K562 (cell line): Measurements from ENCODE around the gene PPHLN1. TPM values are rescaled to one million over a fixed set of nuclear protein-coding genes. Genes with fewer than 3 reads are reported as not detected.
A peak's percentile ranks its signal among the peaks of the same experiment; 100 is the strongest.

Experiments
- BACH1 ChIP-seq: fragments of 200-800 bp; sonication (Bioruptor generic); IDR thresholded peaks from 2 replicates; pipeline ENCODE4 v1.6.1; 2016; ENCODE audit warnings: missing genetic modification characterization, missing compliant biosample characterization
- CBX8 ChIP-seq: fragments of 200-600 bp; sonication (generic); IDR thresholded peaks from 2 replicates; pipeline ENCODE4 v1.6.1; 2012; ENCODE audit warnings: borderline replicate concordance, mixed run types, low read depth, mild to moderate bottlenecking, moderate library complexity, mixed read lengths, low read length, control low read depth, inconsistent platforms; ENCODE audit not compliant: poor library complexity, severe bottlenecking; ENCODE audit errors: extremely low read depth
- CREM ChIP-seq: IDR thresholded peaks from 2 replicates; pipeline ENCODE4 v1.6.1; 2014; ENCODE audit warnings: antibody characterized with exemption, low read depth
- MCM2 ChIP-seq: fragments of 450-650 bp; IDR thresholded peaks from 2 replicates; pipeline ENCODE4 v1.6.1; 2017; ENCODE audit warnings: low read depth, mild to moderate bottlenecking
- NFIX ChIP-seq: fragments of 250-450 bp; sonication (Bioruptor Pico); IDR thresholded peaks from 2 replicates; pipeline ENCODE4 v1.4.0; 2020; ENCODE audit warnings: low read depth, mild to moderate bottlenecking, moderate library complexity
- POLR2B ChIP-seq: fragments of 450-650 bp; IDR thresholded peaks from 2 replicates; pipeline ENCODE4 v1.6.1; 2018; ENCODE audit warnings: low read depth; ENCODE audit not compliant: partially characterized antibody
- SAFB2 ChIP-seq: fragments of 200-400 bp; formaldehyde crosslinking; IDR thresholded peaks from 2 replicates; pipeline ENCODE4 v1.6.1; 2018; ENCODE audit warnings: borderline replicate concordance, low read length, low read depth, moderate library complexity; ENCODE audit not compliant: severe bottlenecking
- SMAD2 ChIP-seq: fragments of 150-350 bp; IDR thresholded peaks from 2 replicates; pipeline ENCODE4 v1.6.1; 2014; ENCODE audit warnings: low read depth, mild to moderate bottlenecking, low read length
- SRSF1 ChIP-seq: fragments of 200-400 bp; formaldehyde crosslinking; IDR thresholded peaks from 2 replicates; pipeline ENCODE4 v1.6.1; 2017; ENCODE audit warnings: mild to moderate bottlenecking, low read depth, low read length, moderate library complexity
- STAT5B ChIP-seq: fragments of 250-450 bp; sonication (Bioruptor Pico); IDR thresholded peaks from 2 replicates; pipeline ENCODE4 v1.8.0; 2021; ENCODE audit warnings: mild to moderate bottlenecking, inconsistent platforms
- ZFP30 ChIP-seq: fragments of 250-450 bp; sonication (Bioruptor Pico); IDR thresholded peaks from 2 replicates; pipeline ENCODE4 v1.8.0; 2022; ENCODE audit warnings: moderate library complexity, mild to moderate bottlenecking, inconsistent platforms, borderline replicate concordance
- polyA plus RNA-seq, 8 experiments: library from polyadenylated mRNA; depleted of rRNA in 4 of 8; stranded (reverse) in 5 of 8; unstranded in 3 of 8; fragments of >200 nt; fragmentation: Nextera tagmentation in 2 of 8; fragmentation: Illumina TruSeq in 1 of 8; extraction: Ambion mirVana in 2 of 8; extraction: Trizol in 1 of 8; gene quantifications; 2 replicates each; pipeline versions ENCODE4 v1.2.1 to v1.2.3, GENCODE V29; 2011 to 2014; ENCODE audit warnings: inconsistent platforms in 1 of 8, missing spikeins in 1 of 8
- total RNA-seq, 7 experiments: library from RNA; depleted of rRNA in 6 of 7; stranded (reverse); fragments of >200 nt in 6 of 7; fragmentation: Illumina TruSeq in 2 of 7; extraction: Trizol in 2 of 7; gene quantifications; 2 replicates each; pipeline versions ENCODE4 v1.2.1 to v1.2.3, GENCODE V29; 2011 to 2021; ENCODE audit warnings: low replicate concordance in 1 of 7
- TF ChIP-seq, protein P1 (sequence below), 3 experiments: fragments of 200-800 bp in 1 of 3; fragments of 250-450 bp in 1 of 3; fragments of 450-650 bp in 1 of 3; sonication (Bioruptor Pico) in 1 of 3; sonication (Bioruptor generic) in 1 of 3; formaldehyde crosslinking in 1 of 3; IDR thresholded peaks; 2 replicates each; pipeline versions ENCODE4 v1.6.1 to v1.8.0; 2016 to 2022; ENCODE audit warnings: mild to moderate bottlenecking in 2 of 3, missing genetic modification characterization in 2 of 3, missing compliant biosample characterization in 1 of 3, moderate library complexity in 1 of 3
- TF ChIP-seq, protein P2 (sequence below), 2 experiments: fragments of 450-650 bp; IDR thresholded peaks; 2 replicates each; pipeline ENCODE4 v1.6.1; 2016
- TF ChIP-seq, protein P3 (sequence below): fragments of 450-650 bp; formaldehyde crosslinking; IDR thresholded peaks from 2 replicates; pipeline ENCODE4 v1.4.0; 2022; ENCODE audit warnings: mild to moderate bottlenecking, moderate library complexity
- TF ChIP-seq, protein P4 (sequence below): conservative IDR thresholded peaks from 2 replicates; pipeline ENCODE4 v1.6.1; 2011; ENCODE audit warnings: low read depth, mild to moderate bottlenecking, low read length; ENCODE audit not compliant: control insufficient read depth
- TF ChIP-seq, protein P5 (sequence below): fragments of 250-450 bp; sonication (Bioruptor Pico); IDR thresholded peaks from 2 replicates; pipeline ENCODE4 v1.8.0; 2021; ENCODE audit warnings: moderate library complexity, mild to moderate bottlenecking, inconsistent platforms
- TF ChIP-seq, protein P6 (sequence below), 2 experiments: IDR thresholded peaks; 2 replicates each; pipeline ENCODE4 v1.6.1; 2012; ENCODE audit warnings: improper control_type of control experiment in 2 of 2, low read depth in 2 of 2, low read length in 2 of 2, borderline replicate concordance in 1 of 2

The PPHLN1 gene
- total and polyA plus RNA-seq, 9 of the 15 experiments (the other 6 are each of a cell fraction or from before 2014, with no cell fraction given), result 66.3 to 112 (median 93.6) TPM

DNA sequence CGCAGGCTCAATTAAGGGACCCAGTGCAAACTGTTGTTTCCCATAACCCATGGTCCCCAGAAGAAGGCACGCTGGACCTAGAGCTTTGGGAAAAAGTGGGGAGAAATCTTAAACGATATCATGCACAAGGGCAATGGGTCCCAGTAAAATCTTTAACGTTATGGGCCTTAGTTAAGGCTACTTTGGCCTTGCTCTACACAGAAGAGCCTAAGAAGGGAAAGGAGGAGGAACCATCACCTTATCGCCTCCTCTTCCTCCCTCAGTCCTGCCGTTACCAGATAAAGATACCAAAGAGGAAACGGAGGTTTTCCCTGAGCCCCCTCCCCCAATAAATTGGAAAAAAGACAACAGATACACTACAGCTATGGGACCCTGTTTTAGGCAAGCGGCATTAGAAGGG is 116.9 kb downstream of the PPHLN1 start (continued):
- TF ChIP-seq, protein P1, sequence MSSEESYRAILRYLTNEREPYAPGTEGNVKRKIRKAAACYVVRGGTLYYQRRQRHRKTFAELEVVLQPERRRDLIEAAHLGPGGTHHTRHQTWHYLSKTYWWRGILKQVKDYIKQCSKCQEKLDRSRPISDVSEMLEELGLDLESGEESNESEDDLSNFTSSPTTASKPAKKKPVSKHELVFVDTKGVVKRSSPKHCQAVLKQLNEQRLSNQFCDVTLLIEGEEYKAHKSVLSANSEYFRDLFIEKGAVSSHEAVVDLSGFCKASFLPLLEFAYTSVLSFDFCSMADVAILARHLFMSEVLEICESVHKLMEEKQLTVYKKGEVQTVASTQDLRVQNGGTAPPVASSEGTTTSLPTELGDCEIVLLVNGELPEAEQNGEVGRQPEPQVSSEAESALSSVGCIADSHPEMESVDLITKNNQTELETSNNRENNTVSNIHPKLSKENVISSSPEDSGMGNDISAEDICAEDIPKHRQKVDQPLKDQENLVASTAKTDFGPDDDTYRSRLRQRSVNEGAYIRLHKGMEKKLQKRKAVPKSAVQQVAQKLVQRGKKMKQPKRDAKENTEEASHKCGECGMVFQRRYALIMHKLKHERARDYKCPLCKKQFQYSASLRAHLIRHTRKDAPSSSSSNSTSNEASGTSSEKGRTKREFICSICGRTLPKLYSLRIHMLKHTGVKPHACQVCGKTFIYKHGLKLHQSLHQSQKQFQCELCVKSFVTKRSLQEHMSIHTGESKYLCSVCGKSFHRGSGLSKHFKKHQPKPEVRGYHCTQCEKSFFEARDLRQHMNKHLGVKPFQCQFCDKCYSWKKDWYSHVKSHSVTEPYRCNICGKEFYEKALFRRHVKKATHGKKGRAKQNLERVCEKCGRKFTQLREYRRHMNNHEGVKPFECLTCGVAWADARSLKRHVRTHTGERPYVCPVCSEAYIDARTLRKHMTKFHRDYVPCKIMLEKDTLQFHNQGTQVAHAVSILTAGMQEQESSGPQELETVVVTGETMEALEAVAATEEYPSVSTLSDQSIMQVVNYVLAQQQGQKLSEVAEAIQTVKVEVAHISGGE (CRISPR knock-in tag; IDR thresholded peaks at IDR 0.05), result no peak
- TF ChIP-seq, protein P2, sequence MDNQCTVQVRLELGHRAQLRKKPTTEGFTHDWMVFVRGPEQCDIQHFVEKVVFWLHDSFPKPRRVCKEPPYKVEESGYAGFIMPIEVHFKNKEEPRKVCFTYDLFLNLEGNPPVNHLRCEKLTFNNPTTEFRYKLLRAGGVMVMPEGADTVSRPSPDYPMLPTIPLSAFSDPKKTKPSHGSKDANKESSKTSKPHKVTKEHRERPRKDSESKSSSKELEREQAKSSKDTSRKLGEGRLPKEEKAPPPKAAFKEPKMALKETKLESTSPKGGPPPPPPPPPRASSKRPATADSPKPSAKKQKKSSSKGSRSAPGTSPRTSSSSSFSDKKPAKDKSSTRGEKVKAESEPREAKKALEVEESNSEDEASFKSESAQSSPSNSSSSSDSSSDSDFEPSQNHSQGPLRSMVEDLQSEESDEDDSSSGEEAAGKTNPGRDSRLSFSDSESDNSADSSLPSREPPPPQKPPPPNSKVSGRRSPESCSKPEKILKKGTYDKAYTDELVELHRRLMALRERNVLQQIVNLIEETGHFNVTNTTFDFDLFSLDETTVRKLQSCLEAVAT (IDR thresholded peaks at IDR 0.05), result 0 out of 4 replicates have a peak, but pooled peaks of 1 of the 2 experiments have one; percentile 19
- TF ChIP-seq, protein P3, sequence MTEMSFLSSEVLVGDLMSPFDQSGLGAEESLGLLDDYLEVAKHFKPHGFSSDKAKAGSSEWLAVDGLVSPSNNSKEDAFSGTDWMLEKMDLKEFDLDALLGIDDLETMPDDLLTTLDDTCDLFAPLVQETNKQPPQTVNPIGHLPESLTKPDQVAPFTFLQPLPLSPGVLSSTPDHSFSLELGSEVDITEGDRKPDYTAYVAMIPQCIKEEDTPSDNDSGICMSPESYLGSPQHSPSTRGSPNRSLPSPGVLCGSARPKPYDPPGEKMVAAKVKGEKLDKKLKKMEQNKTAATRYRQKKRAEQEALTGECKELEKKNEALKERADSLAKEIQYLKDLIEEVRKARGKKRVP (CRISPR knock-in tag), result no peak
- TF ChIP-seq MCM2 (no peak), BACH1 (no peak), STAT5B (no peak), ZFP30 (no peak), SAFB2 (no peak), CBX8 (no peak), SMAD2 (no peak), POLR2B (no peak), SRSF1 (no peak), NFIX (CRISPR knock-in tag) (no peak), CREM (peak; percentile 51; the same call in 1 of the 2 replicates)
- TF ChIP-seq, protein P4, sequence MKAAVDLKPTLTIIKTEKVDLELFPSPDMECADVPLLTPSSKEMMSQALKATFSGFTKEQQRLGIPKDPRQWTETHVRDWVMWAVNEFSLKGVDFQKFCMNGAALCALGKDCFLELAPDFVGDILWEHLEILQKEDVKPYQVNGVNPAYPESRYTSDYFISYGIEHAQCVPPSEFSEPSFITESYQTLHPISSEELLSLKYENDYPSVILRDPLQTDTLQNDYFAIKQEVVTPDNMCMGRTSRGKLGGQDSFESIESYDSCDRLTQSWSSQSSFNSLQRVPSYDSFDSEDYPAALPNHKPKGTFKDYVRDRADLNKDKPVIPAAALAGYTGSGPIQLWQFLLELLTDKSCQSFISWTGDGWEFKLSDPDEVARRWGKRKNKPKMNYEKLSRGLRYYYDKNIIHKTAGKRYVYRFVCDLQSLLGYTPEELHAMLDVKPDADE, result no peak
- TF ChIP-seq, protein P5, sequence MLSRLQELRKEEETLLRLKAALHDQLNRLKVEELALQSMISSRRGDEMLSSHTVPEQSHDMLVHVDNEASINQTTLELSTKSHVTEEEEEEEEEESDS, result no peak
- TF ChIP-seq, protein P6, sequence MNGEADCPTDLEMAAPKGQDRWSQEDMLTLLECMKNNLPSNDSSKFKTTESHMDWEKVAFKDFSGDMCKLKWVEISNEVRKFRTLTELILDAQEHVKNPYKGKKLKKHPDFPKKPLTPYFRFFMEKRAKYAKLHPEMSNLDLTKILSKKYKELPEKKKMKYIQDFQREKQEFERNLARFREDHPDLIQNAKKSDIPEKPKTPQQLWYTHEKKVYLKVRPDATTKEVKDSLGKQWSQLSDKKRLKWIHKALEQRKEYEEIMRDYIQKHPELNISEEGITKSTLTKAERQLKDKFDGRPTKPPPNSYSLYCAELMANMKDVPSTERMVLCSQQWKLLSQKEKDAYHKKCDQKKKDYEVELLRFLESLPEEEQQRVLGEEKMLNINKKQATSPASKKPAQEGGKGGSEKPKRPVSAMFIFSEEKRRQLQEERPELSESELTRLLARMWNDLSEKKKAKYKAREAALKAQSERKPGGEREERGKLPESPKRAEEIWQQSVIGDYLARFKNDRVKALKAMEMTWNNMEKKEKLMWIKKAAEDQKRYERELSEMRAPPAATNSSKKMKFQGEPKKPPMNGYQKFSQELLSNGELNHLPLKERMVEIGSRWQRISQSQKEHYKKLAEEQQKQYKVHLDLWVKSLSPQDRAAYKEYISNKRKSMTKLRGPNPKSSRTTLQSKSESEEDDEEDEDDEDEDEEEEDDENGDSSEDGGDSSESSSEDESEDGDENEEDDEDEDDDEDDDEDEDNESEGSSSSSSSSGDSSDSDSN (IDR thresholded peaks at IDR 0.05; ENCODE audit: borderline replicate concordance in 1 of 2, low read depth in 2 of 2, low read length in 2 of 2), result no peak
